Left ventricle myocardium inferior (tissue), 1 donor: ENCODE results near the gene ETF1. TPM values are rescaled to one million over a fixed set of nuclear protein-coding genes. Genes with fewer than 3 reads are reported as not detected.
"Not testable (repeated sequence)": the region's sequence is repeated elsewhere in the genome, so short reads cannot be mapped to it uniquely, and the experiment has no call there.

Source experiments
- DNase-seq: peaks from one replicate; pipeline ENCODE4 v3.0.0-alpha.2; 2020
- H3K27ac ChIP-seq: fragments of 200-600 bp; replicated peaks from 2 replicates; pipeline ENCODE4 v1.8.0; 2021
- H3K27me3 ChIP-seq: fragments of 200-600 bp; 2 replicates; pipeline ENCODE4 v1.8.0; 2021; ENCODE audit warnings: low read depth
- H3K36me3 ChIP-seq: fragments of 200-600 bp; 2 replicates; pipeline ENCODE4 v1.8.0; 2021
- H3K4me1 ChIP-seq: fragments of 200-600 bp; 2 replicates; pipeline ENCODE4 v1.8.0; 2021
- H3K4me3 ChIP-seq: fragments of 200-600 bp; 2 replicates; pipeline ENCODE4 v1.8.0; 2021; ENCODE audit warnings: mild to moderate bottlenecking, moderate library complexity
- H3K9me3 ChIP-seq: fragments of 200-600 bp; replicated peaks from 2 replicates; pipeline ENCODE4 v1.8.0; 2021
- intact Hi-C: fragments of 100-400 bp; cut with micrococcal nuclease; formaldehyde crosslinking; loops from one replicate; pipeline ENCODE4 v1.11.0; 2022
- total RNA-seq: library from RNA; stranded (reverse); fragmentation: NEBNext Ultra II Directional; extraction: Animal tissue kit (Norgen Biotek cat#: 25700); gene quantifications from one replicate; pipeline ENCODE4 v1.2.1, GENCODE V29; 2021
- TF ChIP-seq, protein P1 (sequence below): fragments of 200-600 bp; IDR thresholded peaks from 2 replicates; pipeline ENCODE4 v1.8.0; 2021; ENCODE audit warnings: antibody characterized with exemption, mild to moderate bottlenecking, borderline replicate concordance
- donor health status: DM: no; HTN: yes; CAD: no; lungs with severe emphysema.

The ETF1 gene
- total RNA-seq, 1 donor from 2014 or later: 80.8 TPM

DNA sequence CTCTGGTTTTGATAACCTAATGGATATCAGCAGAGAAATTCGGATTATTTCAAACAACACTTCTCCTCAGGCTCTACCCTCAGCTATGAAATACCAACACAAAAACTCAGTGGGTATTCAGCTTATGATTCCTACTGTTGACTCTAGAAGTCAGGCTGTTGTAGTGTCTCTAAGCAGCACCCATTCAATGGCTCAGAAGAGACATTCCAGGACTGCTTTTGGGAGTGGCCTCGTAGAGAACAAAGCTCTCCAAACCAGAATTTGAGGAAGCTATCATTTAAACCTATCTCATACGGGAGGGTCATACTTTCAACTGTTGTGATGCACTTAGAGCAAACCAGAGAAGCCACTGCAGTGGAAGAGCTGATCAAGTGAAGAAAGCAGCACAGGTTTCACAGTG, 34.1 kb downstream of the ETF1 start:
- Histone ChIP-seq H3K27me3 (no peaks in the 10 kb centered on the region), H3K27ac (no peak overlapping the region), H3K4me3 (no peak overlapping the region), H3K4me1 (peaks cover 37% of the 10 kb centered on the region), H3K9me3 (no peaks in the 10 kb centered on the region), H3K36me3 (peaks cover 74% of the 10 kb centered on the region)
- TF ChIP-seq, protein P1, sequence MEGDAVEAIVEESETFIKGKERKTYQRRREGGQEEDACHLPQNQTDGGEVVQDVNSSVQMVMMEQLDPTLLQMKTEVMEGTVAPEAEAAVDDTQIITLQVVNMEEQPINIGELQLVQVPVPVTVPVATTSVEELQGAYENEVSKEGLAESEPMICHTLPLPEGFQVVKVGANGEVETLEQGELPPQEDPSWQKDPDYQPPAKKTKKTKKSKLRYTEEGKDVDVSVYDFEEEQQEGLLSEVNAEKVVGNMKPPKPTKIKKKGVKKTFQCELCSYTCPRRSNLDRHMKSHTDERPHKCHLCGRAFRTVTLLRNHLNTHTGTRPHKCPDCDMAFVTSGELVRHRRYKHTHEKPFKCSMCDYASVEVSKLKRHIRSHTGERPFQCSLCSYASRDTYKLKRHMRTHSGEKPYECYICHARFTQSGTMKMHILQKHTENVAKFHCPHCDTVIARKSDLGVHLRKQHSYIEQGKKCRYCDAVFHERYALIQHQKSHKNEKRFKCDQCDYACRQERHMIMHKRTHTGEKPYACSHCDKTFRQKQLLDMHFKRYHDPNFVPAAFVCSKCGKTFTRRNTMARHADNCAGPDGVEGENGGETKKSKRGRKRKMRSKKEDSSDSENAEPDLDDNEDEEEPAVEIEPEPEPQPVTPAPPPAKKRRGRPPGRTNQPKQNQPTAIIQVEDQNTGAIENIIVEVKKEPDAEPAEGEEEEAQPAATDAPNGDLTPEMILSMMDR: no peak
- intact Hi-C loops: no loop called here
- DNase-seq: no peak

DNA sequence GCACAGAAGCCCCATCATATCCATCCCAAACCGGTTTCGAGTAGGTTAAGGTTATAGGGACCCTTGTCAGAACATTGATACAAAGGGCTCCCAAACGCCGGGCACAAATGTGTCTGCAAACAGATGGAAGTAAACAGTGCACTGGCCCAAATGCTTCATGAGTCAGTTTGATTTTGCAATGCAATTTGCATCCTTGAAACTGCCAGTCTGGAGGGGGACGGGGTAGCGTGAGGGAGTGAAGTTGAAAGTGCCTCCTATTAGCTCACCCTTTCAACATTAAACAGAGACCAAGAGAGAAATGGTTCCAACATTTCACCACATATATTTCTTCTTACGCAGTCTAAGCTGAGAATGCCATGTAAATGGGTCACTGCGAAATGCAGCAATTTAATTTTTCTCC, 35.6 kb downstream of the ETF1 start:
- H3K27me3 ChIP-seq, H3K4me3 ChIP-seq, DNase-seq, H3K9me3 ChIP-seq, intact Hi-C loops, H3K27ac ChIP-seq: not testable (repeated sequence)
- peaks cover 59% of the 10 kb centered on the region for H3K36me3 ChIP-seq
- H3K4me1 ChIP-seq: peaks cover 45% of the 10 kb centered on the region

- intact Hi-C loops: no loop called here
- peak overlapping the region; percentile 6 for H3K27ac ChIP-seq
- DNase-seq: no peak
- peaks cover 45% of the 10 kb centered on the region for H3K4me1 ChIP-seq
- TF ChIP-seq, protein P1: no peak
- no peaks in the 10 kb centered on the region for H3K27me3 ChIP-seq
- H3K9me3 ChIP-seq: no peaks in the 10 kb centered on the region
- H3K36me3 ChIP-seq: peaks cover 52% of the 10 kb centered on the region
- H3K4me3 ChIP-seq: no peak overlapping the region
Observed at GRCh38 chr5:138506370-138507306, 36.4 kb downstream of the ETF1 start.

GRCh38 chr5:138504799-138505198, 38.2 kb downstream of the ETF1 start:
- peaks cover 34% of the 10 kb centered on the region for H3K36me3 ChIP-seq
- H3K27me3 ChIP-seq: no peaks in the 10 kb centered on the region
- DNase-seq: peak; percentile 27
- H3K4me3 ChIP-seq: no peak overlapping the region
- H3K27ac ChIP-seq: peak overlapping the region; percentile 60
- peaks cover 45% of the 10 kb centered on the region for H3K4me1 ChIP-seq
- TF ChIP-seq, protein P1: no peak
- intact Hi-C loops: loop anchor here (5.0 kb wide), 1 partner anchor 47 kb away; no protein-coding TSS in a partner anchor
- H3K9me3 ChIP-seq: no peaks in the 10 kb centered on the region

DNA sequence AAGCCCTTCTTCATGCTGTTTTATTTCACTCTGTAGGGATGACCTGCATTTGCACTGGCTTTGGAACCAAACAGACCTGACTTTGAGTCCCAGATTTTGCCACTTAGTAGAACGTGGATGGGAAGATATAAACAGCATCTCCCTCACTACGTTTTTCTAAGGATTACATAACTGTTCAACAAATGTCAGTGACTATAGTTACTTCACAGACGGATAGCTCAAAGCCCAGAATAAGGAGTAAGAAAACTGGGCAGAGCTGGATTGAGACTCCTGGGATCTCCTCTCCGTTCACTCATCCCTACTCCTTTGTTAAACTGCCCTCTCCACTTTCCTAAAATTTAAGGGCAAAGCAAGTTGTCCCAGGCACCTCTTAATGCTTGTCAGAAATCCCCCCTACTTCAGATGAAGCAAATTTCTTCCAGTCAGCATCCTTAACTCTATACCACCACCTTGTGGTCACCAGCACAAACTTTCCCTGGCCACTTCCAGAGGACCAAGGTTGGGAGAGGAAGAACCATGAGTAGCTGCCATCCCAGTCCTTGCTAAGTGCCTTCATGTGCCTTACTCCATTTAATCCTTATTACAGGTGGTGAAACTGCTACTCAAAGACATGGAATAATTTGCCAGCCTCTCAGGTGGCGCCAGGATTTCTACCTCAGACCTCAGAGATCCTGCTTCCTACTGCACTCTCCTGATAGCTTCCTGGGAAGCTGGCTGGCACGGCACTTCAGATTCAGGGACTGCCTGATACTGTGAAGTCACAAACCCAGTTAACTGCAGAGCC, 39.4 kb downstream of the ETF1 start:
- TF ChIP-seq, protein P1: peak; percentile 80

More for the DNA sequence above, 39.4 kb downstream of the ETF1 start:
- peaks cover 38% of the 10 kb centered on the region for H3K4me1 ChIP-seq
- intact Hi-C loops: loop anchor here (5.0 kb wide), 1 partner anchor 46 kb away; no protein-coding TSS in a partner anchor
- no peaks in the 10 kb centered on the region for H3K9me3 ChIP-seq
- peaks cover 22% of the 10 kb centered on the region for H3K36me3 ChIP-seq
- H3K4me3 ChIP-seq: no peak overlapping the region
- no peak for DNase-seq
- peak overlapping the region; percentile 59 for H3K27ac ChIP-seq
- H3K27me3 ChIP-seq: no peaks in the 10 kb centered on the region
